Muscle layer of duodenum (tissue), 2 donors: Measurements from ENCODE around the gene VAT1L.

Experiments
- H3K27ac ChIP-seq: one replicate; pipeline ENCODE4 v1.7.0; 2013; ENCODE audit warnings: mild to moderate bottlenecking, low read length
- H3K27me3 ChIP-seq: one replicate; pipeline ENCODE4 v1.7.0; 2013; ENCODE audit warnings: low read depth, mild to moderate bottlenecking, control low read depth, low read length
- H3K36me3 ChIP-seq, 2 donors: one replicate each; pipeline ENCODE4 v1.7.0; 2013; ENCODE audit warnings: low read length in 2 of 2, control low read depth in 1 of 2, mild to moderate bottlenecking in 1 of 2; ENCODE audit not compliant: insufficient read depth in 2 of 2, control insufficient read depth in 1 of 2
- H3K4me1 ChIP-seq, 2 donors: one replicate each; pipeline ENCODE4 v1.7.0; 2013; ENCODE audit warnings: low read length in 2 of 2, mild to moderate bottlenecking in 2 of 2, control low read depth in 1 of 2, moderate library complexity in 1 of 2; ENCODE audit not compliant: insufficient read depth in 2 of 2, control insufficient read depth in 1 of 2
- H3K4me3 ChIP-seq, 2 donors: one replicate each; pipeline ENCODE4 v1.7.0; 2013; ENCODE audit warnings: low read length in 2 of 2, low read depth in 1 of 2, mild to moderate bottlenecking in 1 of 2
- H3K9me3 ChIP-seq, 2 donors: one replicate each; pipeline ENCODE4 v1.7.0; 2013; ENCODE audit warnings: low read length in 2 of 2, control low read depth in 1 of 2, mild to moderate bottlenecking in 1 of 2; ENCODE audit not compliant: control insufficient read depth in 1 of 2
- donor health status: healthy.

The VAT1L gene

GRCh38 chr16:77876776-77877175, 88.4 kb downstream of the VAT1L start:
- Histone ChIP-seq H3K36me3 (no peaks in the 10 kb centered on the region), H3K4me3 (no peak overlapping the region), H3K9me3 (peaks cover 0 to 3% of the 10 kb centered on the region in 2 donors), H3K27me3 (no peaks in the 10 kb centered on the region), H3K27ac (no peak overlapping the region), H3K4me1 (no peaks in the 10 kb centered on the region)

- H3K27ac ChIP-seq: no peak overlapping the region
- H3K36me3 ChIP-seq: no peaks in the 10 kb centered on the region
- H3K9me3 ChIP-seq: peaks cover 0 to 3% of the 10 kb centered on the region in 2 donors
- H3K4me1 ChIP-seq: no peaks in the 10 kb centered on the region
- no peak overlapping the region for H3K4me3 ChIP-seq
- no peaks in the 10 kb centered on the region for H3K27me3 ChIP-seq
Observed at GRCh38 chr16:77877712-77878347, 89.5 kb downstream of the VAT1L start.

GRCh38 chr16:77881355-77882030, 93.1 kb downstream of the VAT1L start:
- no peaks in the 10 kb centered on the region for H3K4me1 ChIP-seq
- H3K27me3 ChIP-seq: no peaks in the 10 kb centered on the region
- no peak overlapping the region for H3K27ac ChIP-seq
- H3K4me3 ChIP-seq: no peak overlapping the region
- no peaks in the 10 kb centered on the region for H3K36me3 ChIP-seq
- H3K9me3 ChIP-seq: no peaks in the 10 kb centered on the region

- Histone ChIP-seq H3K36me3 (no peaks in the 10 kb centered on the region), H3K27me3 (no peaks in the 10 kb centered on the region), H3K9me3 (no peaks in the 10 kb centered on the region), H3K27ac (no peak overlapping the region), H3K4me1 (no peaks in the 10 kb centered on the region), H3K4me3 (no peak overlapping the region)
Observed at GRCh38 chr16:77882358-77882757, 94.0 kb downstream of the VAT1L start.

- H3K36me3 ChIP-seq: no peaks in the 10 kb centered on the region
- no peak overlapping the region for H3K27ac ChIP-seq
- H3K4me1 ChIP-seq: no peaks in the 10 kb centered on the region
- H3K9me3 ChIP-seq: no peaks in the 10 kb centered on the region
- no peaks in the 10 kb centered on the region for H3K27me3 ChIP-seq
- no peak overlapping the region for H3K4me3 ChIP-seq
Observed at GRCh38 chr16:77885571-77886295, 97.4 kb downstream of the VAT1L start.

GRCh38 chr16:77888871-77889270, 100.5 kb downstream of the VAT1L start:
- Histone ChIP-seq H3K27ac (no peak overlapping the region), H3K9me3 (no peaks in the 10 kb centered on the region), H3K4me1 (no peaks in the 10 kb centered on the region), H3K4me3 (no peak overlapping the region), H3K36me3 (no peaks in the 10 kb centered on the region), H3K27me3 (no peaks in the 10 kb centered on the region)

GRCh38 chr16:77890075-77890474, 101.7 kb downstream of the VAT1L start:
- Histone ChIP-seq H3K27me3 (no peaks in the 10 kb centered on the region), H3K9me3 (no peaks in the 10 kb centered on the region), H3K36me3 (no peaks in the 10 kb centered on the region), H3K27ac (no peak overlapping the region), H3K4me3 (no peak overlapping the region), H3K4me1 (no peaks in the 10 kb centered on the region)

- Histone ChIP-seq H3K9me3 (no peaks in the 10 kb centered on the region), H3K36me3 (no peaks in the 10 kb centered on the region), H3K4me3 (no peak overlapping the region), H3K4me1 (peaks cover 6 to 16% of the 10 kb centered on the region in 2 donors), H3K27me3 (no peaks in the 10 kb centered on the region), H3K27ac (no peak overlapping the region)
Observed at GRCh38 chr16:77894162-77894561, 105.8 kb downstream of the VAT1L start.

- no peak overlapping the region for H3K4me3 ChIP-seq
- no peaks in the 10 kb centered on the region for H3K36me3 ChIP-seq
- H3K4me1 ChIP-seq: peaks cover 6 to 16% of the 10 kb centered on the region in 2 donors
- no peaks in the 10 kb centered on the region for H3K27me3 ChIP-seq
- H3K27ac ChIP-seq: no peak overlapping the region
- no peaks in the 10 kb centered on the region for H3K9me3 ChIP-seq
Observed at GRCh38 chr16:77895962-77896361, 107.6 kb downstream of the VAT1L start.

- H3K27ac ChIP-seq: no peak overlapping the region
- H3K4me3 ChIP-seq: no peak overlapping the region
- H3K9me3 ChIP-seq: no peaks in the 10 kb centered on the region
- H3K36me3 ChIP-seq: no peaks in the 10 kb centered on the region
- H3K4me1 ChIP-seq: peaks cover 6 to 16% of the 10 kb centered on the region in 2 donors
- H3K27me3 ChIP-seq: no peaks in the 10 kb centered on the region
Observed at GRCh38 chr16:77896415-77897128, 108.2 kb downstream of the VAT1L start.

- no peak overlapping the region for H3K4me3 ChIP-seq
- no peaks in the 10 kb centered on the region for H3K36me3 ChIP-seq
- no peaks in the 10 kb centered on the region for H3K9me3 ChIP-seq
- H3K4me1 ChIP-seq: peaks cover 6 to 16% of the 10 kb centered on the region in 2 donors
- H3K27me3 ChIP-seq: no peaks in the 10 kb centered on the region
- no peak overlapping the region for H3K27ac ChIP-seq
Observed at GRCh38 chr16:77897129-77897437, 108.7 kb downstream of the VAT1L start.
